Measurements from ENCODE around the gene SMARCB1.

- no peak for TF ChIP-seq CTCF (optimal IDR thresholded peaks at IDR 0.05 in 1 of 3, IDR thresholded peaks at IDR 0.05 in 1 of 3, conservative IDR thresholded peaks at IDR 0.05 in 1 of 3; ENCODE audit: extremely low read depth in 1 of 3, insufficient read depth in 2 of 3, low read length in 3 of 3)
- TF ChIP-seq EZH2 (IDR thresholded peaks at IDR 0.05; ENCODE audit: low read length) = no peak
Observed at GRCh38 chr22:23822101-23822671, 35.4 kb downstream of the SMARCB1 start.

Measured in keratinocyte (primary cell).